ENCODE results near the gene DUSP6. TPM values are rescaled to one million over a fixed set of nuclear protein-coding genes. Genes with fewer than 3 reads are reported as not detected.

The DUSP6 gene
- total RNA-seq, 3 donors from 2014 or later (not counting 1 experiment from before 2014, with no cell fraction given): 52.2 to 222 (median 141) TPM

- H3K4me3 Mint-ChIP-seq: no peak overlapping the region
- intact Hi-C loops (cut with micrococcal nuclease): no loop called here
- no peaks in the 10 kb centered on the region for H3K9me3 Mint-ChIP-seq
Measured at GRCh38 chr12:89358805-89359204, 6.5 kb upstream of the DUSP6 start.

DNA sequence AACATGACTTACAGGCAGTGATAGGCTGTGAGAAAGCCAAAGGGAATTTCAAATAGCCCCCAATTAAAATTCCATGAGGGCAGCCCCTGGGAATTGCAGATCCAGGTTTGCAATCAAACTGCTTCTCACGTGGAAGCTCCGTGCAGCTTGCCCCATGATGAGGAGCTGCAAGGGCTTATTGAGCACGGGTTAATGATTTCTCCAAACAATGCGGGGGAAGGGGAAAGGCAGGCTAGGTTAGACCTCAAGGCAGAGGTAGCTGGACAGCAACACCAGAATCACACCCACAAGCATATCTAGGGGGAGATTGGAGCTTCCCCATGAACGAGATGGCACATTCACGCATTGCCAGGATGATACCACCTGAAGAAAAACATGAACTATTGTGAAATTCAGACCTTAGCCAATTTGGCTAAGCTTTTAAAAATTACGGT is 5.0 kb upstream of the DUSP6 start:
- no peak for DNase-seq
- H3K27me3 ChIP-seq (ENCODE audit: control insufficient read depth, insufficient read depth, low read length): no peaks in the 10 kb centered on the region
- TF ChIP-seq, protein P1, sequence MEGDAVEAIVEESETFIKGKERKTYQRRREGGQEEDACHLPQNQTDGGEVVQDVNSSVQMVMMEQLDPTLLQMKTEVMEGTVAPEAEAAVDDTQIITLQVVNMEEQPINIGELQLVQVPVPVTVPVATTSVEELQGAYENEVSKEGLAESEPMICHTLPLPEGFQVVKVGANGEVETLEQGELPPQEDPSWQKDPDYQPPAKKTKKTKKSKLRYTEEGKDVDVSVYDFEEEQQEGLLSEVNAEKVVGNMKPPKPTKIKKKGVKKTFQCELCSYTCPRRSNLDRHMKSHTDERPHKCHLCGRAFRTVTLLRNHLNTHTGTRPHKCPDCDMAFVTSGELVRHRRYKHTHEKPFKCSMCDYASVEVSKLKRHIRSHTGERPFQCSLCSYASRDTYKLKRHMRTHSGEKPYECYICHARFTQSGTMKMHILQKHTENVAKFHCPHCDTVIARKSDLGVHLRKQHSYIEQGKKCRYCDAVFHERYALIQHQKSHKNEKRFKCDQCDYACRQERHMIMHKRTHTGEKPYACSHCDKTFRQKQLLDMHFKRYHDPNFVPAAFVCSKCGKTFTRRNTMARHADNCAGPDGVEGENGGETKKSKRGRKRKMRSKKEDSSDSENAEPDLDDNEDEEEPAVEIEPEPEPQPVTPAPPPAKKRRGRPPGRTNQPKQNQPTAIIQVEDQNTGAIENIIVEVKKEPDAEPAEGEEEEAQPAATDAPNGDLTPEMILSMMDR (IDR thresholded peaks at IDR 0.05): no peak

More at GRCh38 chr12:89358805-89359204, 6.5 kb upstream of the DUSP6 start:
- Mint-ChIP-seq H3K36me3 (no peaks in the 10 kb centered on the region), H3K27me3 (ENCODE audit: low read depth in 2 of 2) (no peaks in the 10 kb centered on the region), H3K27ac (no peak overlapping the region), H3K4me1 (peaks cover 13 to 28% of the 10 kb centered on the region in 2 donors)
- Histone ChIP-seq H3K4me1 (ENCODE audit: control insufficient read depth, insufficient read depth, low read length) (peaks cover 12% of the 10 kb centered on the region), H3K4me3 (ENCODE audit: low read length) (no peak overlapping the region), H3K27me3 (ENCODE audit: control insufficient read depth, insufficient read depth, low read length) (no peaks in the 10 kb centered on the region), H3K36me3 (ENCODE audit: control insufficient read depth, insufficient read depth, low read length) (no peaks in the 10 kb centered on the region), H3K9me3 (ENCODE audit: control insufficient read depth, insufficient read depth, low read length) (no peaks in the 10 kb centered on the region), H3K27ac (ENCODE audit: low read length) (no peak overlapping the region)
- no peak for ATAC-seq
- no peak for DNase-seq
- TF ChIP-seq, protein P1 (IDR thresholded peaks at IDR 0.05): no peak

DNA sequence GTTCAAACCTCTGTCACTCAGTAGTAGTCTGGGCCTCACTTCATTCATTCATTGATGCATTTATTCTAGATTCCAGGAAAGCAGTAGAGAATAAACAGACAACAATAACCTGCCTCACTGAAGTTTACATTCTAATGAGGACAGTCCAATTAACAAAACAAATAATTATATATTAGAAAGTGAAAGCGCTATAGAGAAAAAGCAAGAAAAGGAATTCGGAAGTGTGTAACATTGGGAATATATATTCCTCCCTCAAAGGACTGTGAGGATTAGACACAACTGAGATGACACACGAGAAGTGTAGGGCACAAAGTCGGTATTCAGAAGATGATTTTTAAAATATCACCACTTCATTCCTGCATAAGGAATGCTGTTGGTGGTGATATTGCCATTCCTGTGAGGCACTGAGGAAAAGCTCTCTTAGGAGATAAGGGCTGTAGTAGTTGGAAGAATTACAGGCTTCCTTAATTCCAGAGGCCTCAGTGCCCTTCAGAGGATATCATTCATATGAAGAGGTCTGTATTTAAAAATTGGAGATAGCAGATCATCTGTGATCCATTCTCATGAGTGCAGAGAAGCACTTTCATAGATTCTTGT is 3.9 kb upstream of the DUSP6 start:
- H3K27me3 ChIP-seq (ENCODE audit: control insufficient read depth, insufficient read depth, low read length): no peaks in the 10 kb centered on the region
- no peak overlapping the region for H3K4me3 ChIP-seq (ENCODE audit: low read length)
- H3K4me1 ChIP-seq (ENCODE audit: control insufficient read depth, insufficient read depth, low read length): peaks cover 21% of the 10 kb centered on the region
- H3K36me3 Mint-ChIP-seq: no peaks in the 10 kb centered on the region
- H3K4me1 Mint-ChIP-seq: peaks cover 23 to 44% of the 10 kb centered on the region in 2 donors
- no CpG with 5 or more reads among the region's 4 CpGs for whole genome bisulfite sequencing (ENCODE audit: insufficient coverage)
- no peaks in the 10 kb centered on the region for H3K36me3 ChIP-seq (ENCODE audit: control insufficient read depth, insufficient read depth, low read length)
- TF ChIP-seq, protein P1 (IDR thresholded peaks at IDR 0.05): no peak
- no peak overlapping the region for H3K27ac ChIP-seq (ENCODE audit: low read length)
- H3K27ac Mint-ChIP-seq: peak overlapping the region in 1 of 2 donors; percentile 95
- ATAC-seq (no peak), DNase-seq (no peak)
- no peaks in the 10 kb centered on the region for H3K27me3 Mint-ChIP-seq (ENCODE audit: low read depth in 2 of 2)
- H3K9me3 Mint-ChIP-seq: no peaks in the 10 kb centered on the region
- no peaks in the 10 kb centered on the region for H3K9me3 ChIP-seq (ENCODE audit: control insufficient read depth, insufficient read depth, low read length)
- intact Hi-C loops (cut with micrococcal nuclease): no loop called here
- H3K4me3 Mint-ChIP-seq: peak overlapping the region; percentile 21

More for the DNA sequence above, 5.0 kb upstream of the DUSP6 start:
- no peaks in the 10 kb centered on the region for H3K27me3 Mint-ChIP-seq (ENCODE audit: low read depth in 2 of 2)
- no peaks in the 10 kb centered on the region for H3K9me3 ChIP-seq (ENCODE audit: control insufficient read depth, insufficient read depth, low read length)
- peaks cover 16 to 37% of the 10 kb centered on the region in 2 donors for H3K4me1 Mint-ChIP-seq
- peaks cover 21% of the 10 kb centered on the region for H3K4me1 ChIP-seq (ENCODE audit: control insufficient read depth, insufficient read depth, low read length)
- H3K4me3 ChIP-seq (ENCODE audit: low read length): no peak overlapping the region
- no peak for ATAC-seq
- no peak overlapping the region for H3K4me3 Mint-ChIP-seq
- intact Hi-C loops (cut with micrococcal nuclease): no loop called here
- H3K36me3 Mint-ChIP-seq: no peaks in the 10 kb centered on the region
- no peaks in the 10 kb centered on the region for H3K36me3 ChIP-seq (ENCODE audit: control insufficient read depth, insufficient read depth, low read length)
- no peak overlapping the region for H3K27ac Mint-ChIP-seq
- WGBS (ENCODE audit: insufficient coverage): 94% methylated on average over 7 of the region's 7 CpGs
- no peak overlapping the region for H3K27ac ChIP-seq (ENCODE audit: low read length)
- no peaks in the 10 kb centered on the region for H3K9me3 Mint-ChIP-seq

All from natural killer cell (primary cell).